Hepatocyte (in vitro differentiated cells): ENCODE results near the gene MEGF11. TPM values are rescaled to one million over a fixed set of nuclear protein-coding genes. Genes with fewer than 3 reads are reported as not detected.

ENCODE experiments used
- DNase-seq: peaks from one replicate; pipeline ENCODE4 v3.0.0-alpha.2; 2016; ENCODE audit warnings: low spot score
- H2AFZ ChIP-seq: fragments of 200-600 bp; sonication (generic); 2 replicates; pipeline ENCODE4 v1.6.0; 2016; ENCODE audit warnings: antibody characterized with exemption, mild to moderate bottlenecking
- H3K27ac ChIP-seq: fragments of 200-600 bp; sonication (generic); 2 replicates; pipeline ENCODE4 v1.5.1; 2016; ENCODE audit warnings: mild to moderate bottlenecking
- H3K27me3 ChIP-seq: fragments of 200-600 bp; sonication (generic); 2 replicates; pipeline ENCODE4 v1.6.1; 2016
- H3K36me3 ChIP-seq: fragments of 200-600 bp; sonication (generic); replicated peaks from 2 replicates; pipeline ENCODE4 v1.5.1; 2016; ENCODE audit warnings: low read depth; ENCODE audit not compliant: insufficient read depth
- H3K4me1 ChIP-seq: fragments of 200-600 bp; sonication (generic); 2 replicates; pipeline ENCODE4 v1.5.1; 2016; ENCODE audit warnings: mild to moderate bottlenecking, moderate library complexity; ENCODE audit not compliant: insufficient read depth
- H3K4me2 ChIP-seq: fragments of 200-600 bp; sonication (generic); 2 replicates; pipeline ENCODE4 v1.6.0; 2016
- H3K4me3 ChIP-seq: fragments of 200-600 bp; sonication (generic); 2 replicates; pipeline ENCODE4 v1.5.1; 2016; ENCODE audit warnings: mild to moderate bottlenecking
- H3K79me2 ChIP-seq: fragments of 200-600 bp; sonication (generic); 2 replicates; pipeline ENCODE4 v1.6.0; 2017; ENCODE audit warnings: mild to moderate bottlenecking
- H3K9me2 ChIP-seq: fragments of 200-600 bp; sonication (generic); replicated peaks from 2 replicates; pipeline ENCODE4 v1.6.0; 2017; ENCODE audit warnings: mild to moderate bottlenecking; ENCODE audit not compliant: insufficient read depth
- H3K9me3 ChIP-seq: fragments of 200-600 bp; sonication (generic); 2 replicates; pipeline ENCODE4 v1.5.1; 2016; ENCODE audit warnings: low read depth, mild to moderate bottlenecking
- H4K20me1 ChIP-seq: fragments of 200-600 bp; sonication (generic); 2 replicates; pipeline ENCODE4 v1.6.0; 2016; ENCODE audit warnings: mild to moderate bottlenecking; ENCODE audit not compliant: insufficient read depth, poor library complexity, severe bottlenecking
- CTCF ChIP-seq: fragments of 200-600 bp; sonication (generic); IDR thresholded peaks from 2 replicates; pipeline ENCODE4 v1.5.1; 2016; ENCODE audit warnings: antibody characterized with exemption, mild to moderate bottlenecking; ENCODE audit not compliant: poor library complexity
- EZH2 ChIP-seq: fragments of 200-600 bp; sonication (generic); IDR thresholded peaks from 2 replicates; pipeline ENCODE4 v1.6.1; 2016; ENCODE audit warnings: antibody characterized with exemption, mild to moderate bottlenecking, borderline replicate concordance
- EZH2phosphoT487 ChIP-seq: fragments of 200-600 bp; sonication (generic); IDR thresholded peaks from one replicate; pipeline ENCODE4 v1.6.1; 2018; ENCODE audit warnings: antibody characterized with exemption, mild to moderate bottlenecking, low read depth, moderate library complexity; ENCODE audit not compliant: unreplicated experiment, severe bottlenecking
- WGBS: methylation state at CpG from one replicate; pipeline ENCODE4 v1.1.6; 2016; ENCODE audit warnings: low lambda C conversion rate; ENCODE audit errors: missing lambda C conversion rate; 5-methylcytosine and 5-hydroxymethylcytosine counted together
- polyA plus RNA-seq: library from polyadenylated mRNA; unstranded; fragments of >200 nt; fragmentation: Nextera tagmentation; extraction: Ambion mirVana; gene quantifications from 2 replicates; pipeline ENCODE4 v1.2.1, GENCODE V29; 2016
- total RNA-seq: library from RNA; depleted of rRNA; stranded (reverse); fragments of >200 nt; gene quantifications from 2 replicates; pipeline ENCODE4 v1.2.3, GENCODE V29; 2014

MEGF11 gene
- total and polyA plus RNA-seq, 2 experiments from 2014 or later = 0.07 to 0.25 TPM

GRCh38 chr15:65867244-65867643 lies 386.3 kb downstream of the MEGF11 start:
- H3K27me3 ChIP-seq = no peaks in the 10 kb centered on the region
- H3K4me2 ChIP-seq = no peak overlapping the region
- H3K27ac ChIP-seq = no peak overlapping the region
- TF ChIP-seq EZH2 (no peak), EZH2phosphoT487 (no peak), CTCF (no peak)
- peaks cover 26% of the 10 kb centered on the region for H3K79me2 ChIP-seq
- 97% methylated on average over 3 of the region's 3 CpGs for WGBS
- H4K20me1 ChIP-seq = peaks cover 13% of the 10 kb centered on the region
- H3K9me3 ChIP-seq = no peaks in the 10 kb centered on the region
- H3K9me2 ChIP-seq = no peaks in the 10 kb centered on the region
- H3K4me3 ChIP-seq = no peak overlapping the region
- H2AFZ ChIP-seq = no peak overlapping the region
- no peaks in the 10 kb centered on the region for H3K4me1 ChIP-seq
- no peak for DNase-seq
- no peaks in the 10 kb centered on the region for H3K36me3 ChIP-seq

GRCh38 chr15:65863106-65863505 lies 390.4 kb downstream of the MEGF11 start:
- Histone ChIP-seq H3K27me3 (no peaks in the 10 kb centered on the region), H3K79me2 (no peaks in the 10 kb centered on the region), H3K4me1 (no peaks in the 10 kb centered on the region), H3K4me3 (no peak overlapping the region), H4K20me1 (no peaks in the 10 kb centered on the region), H2AFZ (no peak overlapping the region), H3K36me3 (no peaks in the 10 kb centered on the region), H3K4me2 (no peak overlapping the region), H3K27ac (no peak overlapping the region), H3K9me3 (no peaks in the 10 kb centered on the region), H3K9me2 (no peaks in the 10 kb centered on the region)
- TF ChIP-seq EZH2phosphoT487 (no peak), CTCF (no peak), EZH2 (no peak)
- no peak for DNase-seq
- WGBS = 97% methylated on average over 6 of the region's 6 CpGs

- Histone ChIP-seq H3K36me3 (no peaks in the 10 kb centered on the region), H3K79me2 (no peaks in the 10 kb centered on the region), H3K4me3 (no peak overlapping the region), H4K20me1 (no peaks in the 10 kb centered on the region), H3K9me3 (no peaks in the 10 kb centered on the region), H3K4me2 (no peak overlapping the region), H3K4me1 (no peaks in the 10 kb centered on the region), H3K9me2 (no peaks in the 10 kb centered on the region), H3K27me3 (no peaks in the 10 kb centered on the region), H3K27ac (no peak overlapping the region), H2AFZ (no peak overlapping the region)
- DNase-seq = peak; percentile 51
- 41% methylated on average over 1 of the region's 1 CpG for WGBS
- no peak for TF ChIP-seq EZH2
- peak; percentile 28 for TF ChIP-seq CTCF
- no peak for TF ChIP-seq EZH2phosphoT487
These were observed 390.9 kb downstream of the MEGF11 start for GRCh38 chr15:65862682-65863081.
